EL (cell line): ENCODE results near the gene ITGAD.

Experiments
- DNase-seq: peaks from one replicate; pipeline ENCODE4 v3.0.0-alpha.2; 2016

Gene ITGAD

DNA sequence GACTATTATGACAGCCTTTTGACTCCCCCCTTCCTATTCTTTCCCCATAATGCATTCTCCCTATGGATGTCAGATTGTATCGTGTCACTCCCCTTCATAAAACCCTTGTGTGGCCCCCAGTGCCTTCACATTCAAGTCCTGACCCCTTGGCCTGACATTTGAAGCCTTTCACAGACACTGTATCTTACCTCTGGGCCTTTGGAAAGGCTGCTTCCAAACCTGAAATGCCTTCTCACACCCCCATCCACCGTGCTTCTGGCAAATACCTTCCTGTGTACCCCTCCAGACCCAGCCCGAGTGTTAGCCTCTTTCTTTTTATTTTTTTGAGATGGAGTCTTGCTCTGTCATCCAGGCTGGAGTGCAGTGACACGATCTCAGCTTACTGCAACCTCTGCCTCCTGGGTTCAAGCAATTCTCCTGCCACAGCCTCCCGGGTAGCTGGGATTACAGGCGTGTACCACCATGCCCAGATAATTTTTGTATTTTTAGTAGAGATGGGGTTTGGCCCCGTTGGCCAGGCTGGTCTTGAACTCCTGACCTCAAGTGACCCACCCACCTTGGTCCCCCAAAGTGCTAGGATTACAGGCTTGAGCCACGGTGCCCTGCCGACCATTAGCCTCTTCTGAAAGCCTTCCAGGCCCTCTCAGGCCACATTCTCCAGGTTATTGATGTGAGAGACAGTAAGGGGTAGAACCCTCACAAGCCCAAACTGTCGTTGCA, 68.2 kb downstream of the ITGAD start:
- no peak for DNase-seq

DNA sequence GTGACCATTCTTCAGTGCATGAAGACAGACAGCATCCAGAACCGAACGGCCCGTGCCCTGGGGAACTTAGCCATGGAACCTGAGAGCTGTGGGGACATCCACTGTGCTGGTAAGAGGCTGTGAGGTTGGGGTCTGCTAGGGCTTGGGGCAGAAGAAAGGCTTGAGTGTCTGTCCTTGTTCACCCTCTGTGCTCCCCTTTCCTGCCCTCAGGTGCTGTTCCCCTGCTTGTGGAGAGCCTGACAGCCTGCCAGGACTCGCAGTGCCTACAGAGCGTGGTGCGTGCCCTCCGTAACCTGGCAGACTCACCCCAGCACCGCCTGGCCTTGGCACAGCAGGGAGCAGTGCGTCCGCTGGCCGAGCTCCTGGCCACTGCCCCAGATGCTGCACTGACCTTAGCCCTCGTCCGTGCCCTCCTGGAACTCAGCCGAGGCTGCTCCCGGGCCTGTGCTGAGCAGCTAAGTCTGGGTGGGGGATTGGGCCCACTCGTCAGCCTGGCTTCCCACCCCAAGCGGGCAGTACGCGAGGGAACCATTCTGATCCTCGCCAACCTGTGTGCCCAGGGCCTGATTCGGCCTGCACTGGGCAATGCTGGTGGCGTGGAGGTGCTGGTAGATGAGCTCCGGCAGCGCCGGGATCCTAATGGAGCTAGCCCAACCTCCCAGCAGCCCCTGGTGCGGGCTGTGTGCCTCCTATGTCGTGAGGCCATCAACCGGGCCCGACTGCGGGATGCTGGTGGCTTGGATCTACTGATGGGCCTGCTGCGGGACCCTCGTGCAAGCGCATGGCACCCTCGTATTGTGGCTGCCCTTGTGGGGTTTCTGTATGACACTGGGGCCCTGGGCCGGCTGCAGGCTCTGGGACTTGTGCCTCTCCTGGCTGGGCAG, 69.0 kb downstream of the ITGAD start:
- no peak for DNase-seq

DNA sequence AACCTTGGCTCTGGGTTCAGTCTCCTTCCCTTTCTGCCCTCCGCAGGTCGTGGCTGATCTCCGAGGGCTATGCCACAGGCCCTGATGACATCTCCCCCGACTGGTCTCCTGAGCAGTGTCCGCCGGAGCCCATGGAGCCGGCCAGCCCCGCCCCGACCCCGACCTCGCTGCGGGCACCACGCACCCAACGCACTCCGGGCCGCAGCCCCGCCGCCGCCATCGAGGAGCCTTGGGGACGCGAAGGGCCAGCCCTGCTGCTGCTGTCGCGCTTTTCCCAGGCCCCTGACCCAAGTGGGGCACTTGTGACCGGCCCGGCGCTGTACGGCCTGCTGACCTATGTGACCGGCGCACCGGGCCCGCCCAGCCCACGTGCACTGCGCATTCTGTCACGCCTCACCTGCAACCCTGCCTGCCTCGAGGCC, 71.2 kb downstream of the ITGAD start:
- no peak for DNase-seq

DNA sequence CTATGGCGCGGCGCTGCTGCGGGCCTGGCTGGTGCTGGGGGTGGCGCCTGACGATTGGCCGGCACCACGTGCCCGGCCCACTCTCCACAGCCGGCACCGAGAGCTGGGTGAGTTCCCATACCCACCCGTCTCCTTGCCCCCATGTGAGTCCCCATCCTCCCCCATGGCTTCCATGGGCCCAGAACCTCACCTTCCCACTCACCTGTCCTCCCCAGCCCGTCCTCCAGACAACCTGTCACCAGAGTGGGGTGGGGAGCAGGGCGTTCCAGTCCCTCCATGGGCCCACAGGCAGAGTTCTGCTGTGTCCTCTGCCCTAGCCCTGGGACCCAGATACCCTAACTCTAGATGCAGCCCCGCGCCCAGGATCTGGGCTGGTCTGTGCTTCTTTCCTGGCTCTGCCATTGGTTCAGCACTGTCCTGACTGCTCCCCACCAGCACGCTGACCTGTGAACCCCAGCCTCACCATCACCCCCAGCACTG, 71.7 kb downstream of the ITGAD start:
- no peak for DNase-seq

DNA sequence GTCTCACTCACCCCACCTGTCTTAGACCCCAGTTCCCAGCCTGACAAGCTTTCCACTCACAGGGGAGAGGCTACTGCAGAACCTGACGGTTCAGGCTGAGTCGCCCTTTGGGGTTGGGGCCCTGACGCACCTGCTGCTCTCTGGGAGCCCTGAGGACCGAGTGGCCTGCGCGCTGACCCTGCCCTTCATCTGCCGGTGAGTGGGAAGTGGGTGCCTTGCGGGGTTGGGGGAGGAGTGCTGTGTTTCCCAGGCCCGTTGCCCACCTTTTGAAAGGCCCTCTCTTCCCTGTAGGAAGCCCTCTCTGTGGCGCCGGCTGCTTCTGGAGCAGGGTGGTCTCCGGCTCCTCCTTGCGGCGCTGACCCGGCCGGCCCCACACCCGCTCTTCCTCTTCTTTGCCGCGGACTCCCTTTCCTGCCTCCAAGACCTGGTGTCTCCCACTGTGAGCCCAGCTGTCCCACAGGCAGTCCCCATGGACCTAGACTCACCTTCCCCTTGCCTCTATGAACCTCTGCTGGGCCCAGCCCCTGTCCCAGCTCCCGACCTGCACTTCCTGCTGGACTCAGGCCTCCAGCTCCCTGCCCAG, 72.7 kb downstream of the ITGAD start:
- DNase-seq, result no peak

DNA sequence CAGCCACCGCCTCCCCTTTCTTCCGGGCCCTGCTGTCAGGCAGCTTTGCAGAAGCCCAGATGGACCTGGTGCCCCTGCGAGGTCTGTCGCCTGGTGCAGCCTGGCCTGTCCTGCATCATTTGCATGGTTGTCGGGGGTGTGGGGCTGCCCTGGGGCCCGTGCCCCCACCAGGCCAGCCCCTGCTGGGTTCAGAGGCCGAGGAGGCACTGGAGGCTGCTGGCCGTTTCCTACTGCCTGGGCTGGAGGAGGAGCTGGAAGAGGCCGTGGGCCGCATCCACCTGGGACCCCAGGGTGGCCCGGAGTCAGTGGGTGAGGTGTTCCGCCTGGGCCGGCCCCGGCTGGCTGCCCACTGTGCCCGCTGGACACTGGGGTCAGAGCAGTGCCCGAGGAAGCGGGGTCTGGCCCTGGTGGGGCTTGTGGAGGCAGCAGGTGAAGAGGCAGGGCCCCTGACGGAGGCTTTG, 73.3 kb downstream of the ITGAD start:
- no peak for DNase-seq

DNA sequence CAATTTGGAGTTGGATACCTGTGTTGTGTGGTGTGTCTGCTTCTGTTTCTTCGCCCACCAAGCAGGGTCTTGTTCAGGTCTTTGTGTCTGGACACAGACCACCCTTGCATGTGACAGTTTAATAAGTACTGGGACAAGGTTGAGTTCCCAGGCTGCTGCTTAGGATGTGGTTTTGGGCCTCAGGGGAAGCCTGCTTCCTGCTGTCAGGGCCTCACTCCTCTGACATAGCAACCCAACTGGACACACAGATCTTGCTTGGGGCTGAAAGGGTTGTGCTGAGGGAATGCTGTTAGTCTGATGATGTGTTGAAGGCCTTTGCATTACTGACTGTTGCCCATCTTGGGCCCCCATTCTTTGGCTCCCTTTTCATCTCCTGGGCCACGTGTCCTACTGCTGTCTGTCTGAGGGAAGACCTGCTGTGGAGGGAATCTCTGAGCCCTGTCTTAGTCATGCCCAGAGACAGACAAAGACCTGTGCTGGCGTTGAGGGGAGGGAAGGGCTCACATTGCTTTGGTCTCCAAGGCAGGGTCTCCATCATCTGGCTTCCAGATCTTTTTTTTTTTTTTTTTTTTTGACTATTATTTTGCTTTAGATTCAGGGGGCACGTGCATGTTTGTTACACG, 74.1 kb downstream of the ITGAD start:
- DNase-seq, result no peak

DNA sequence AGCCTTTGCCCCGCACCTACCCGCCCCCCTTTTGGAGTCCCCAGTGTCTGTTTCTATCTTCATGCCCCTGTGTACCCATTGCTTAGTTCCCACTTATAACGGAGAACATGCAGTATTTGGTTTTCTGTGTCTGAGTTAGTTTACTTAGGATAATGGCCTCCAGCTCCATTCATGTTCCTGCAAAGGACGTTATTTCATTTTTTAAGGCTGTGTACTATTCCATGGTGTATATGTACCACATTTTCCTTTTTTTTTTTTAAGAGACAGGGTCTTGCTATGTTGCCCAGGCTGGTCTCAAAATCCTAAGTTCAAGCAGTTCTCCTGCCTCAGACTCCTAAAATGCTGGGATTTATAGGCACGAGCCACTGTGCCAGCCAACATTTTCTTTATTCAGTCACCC, 74.7 kb downstream of the ITGAD start:
- no peak for DNase-seq

DNA sequence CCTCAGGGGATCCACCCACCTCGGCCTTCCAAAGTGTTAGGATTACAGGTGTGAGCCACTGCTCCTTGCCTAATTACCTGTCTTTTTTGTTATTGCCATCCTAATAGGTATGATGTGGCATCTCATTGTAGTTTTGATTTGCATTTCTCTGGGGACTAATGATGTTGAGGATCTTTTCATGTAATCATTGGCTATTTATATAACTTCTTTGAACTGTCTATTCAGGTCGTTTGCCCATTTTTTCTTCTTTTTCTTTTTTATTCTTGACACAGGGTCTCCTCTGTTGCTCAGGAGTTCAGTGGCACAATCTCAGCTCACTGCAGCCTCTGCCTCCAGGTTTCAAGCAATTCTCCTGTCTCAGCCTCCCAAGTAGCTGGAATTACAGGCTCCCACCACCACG, 77.5 kb downstream of the ITGAD start:
- DNase-seq, result no peak

DNA sequence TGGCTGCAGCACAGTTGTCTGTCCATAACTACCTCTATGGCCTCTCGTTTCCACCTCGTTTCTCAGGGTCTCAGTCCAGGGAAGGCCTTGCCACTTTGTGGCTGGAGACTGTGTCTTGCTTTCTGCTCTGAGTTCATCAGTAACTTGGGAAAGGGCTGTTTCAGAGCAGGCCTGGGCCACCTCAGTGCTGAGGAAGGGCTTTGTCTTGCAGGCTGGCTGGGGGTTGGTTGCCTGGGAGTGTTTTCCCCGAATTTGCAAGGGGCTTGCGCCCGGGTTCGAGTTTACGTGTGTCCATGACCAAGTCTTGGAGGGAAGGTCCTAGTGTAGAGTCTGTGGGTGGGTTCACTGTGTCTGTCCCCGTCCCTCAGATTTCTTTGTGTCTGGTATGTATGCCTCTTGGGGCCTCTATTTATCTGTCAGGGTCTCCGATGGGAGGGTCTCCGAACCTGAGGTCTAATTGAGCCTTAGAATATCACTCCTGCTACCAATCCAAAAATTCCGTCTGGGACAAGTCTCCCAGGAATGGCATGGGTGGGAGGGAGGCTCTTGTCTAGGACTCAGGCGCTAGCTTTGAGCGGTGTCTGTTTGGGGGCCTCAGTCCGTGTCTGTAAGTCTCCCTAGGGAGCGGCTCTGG, 78.2 kb downstream of the ITGAD start:
- DNase-seq, result no peak

DNA sequence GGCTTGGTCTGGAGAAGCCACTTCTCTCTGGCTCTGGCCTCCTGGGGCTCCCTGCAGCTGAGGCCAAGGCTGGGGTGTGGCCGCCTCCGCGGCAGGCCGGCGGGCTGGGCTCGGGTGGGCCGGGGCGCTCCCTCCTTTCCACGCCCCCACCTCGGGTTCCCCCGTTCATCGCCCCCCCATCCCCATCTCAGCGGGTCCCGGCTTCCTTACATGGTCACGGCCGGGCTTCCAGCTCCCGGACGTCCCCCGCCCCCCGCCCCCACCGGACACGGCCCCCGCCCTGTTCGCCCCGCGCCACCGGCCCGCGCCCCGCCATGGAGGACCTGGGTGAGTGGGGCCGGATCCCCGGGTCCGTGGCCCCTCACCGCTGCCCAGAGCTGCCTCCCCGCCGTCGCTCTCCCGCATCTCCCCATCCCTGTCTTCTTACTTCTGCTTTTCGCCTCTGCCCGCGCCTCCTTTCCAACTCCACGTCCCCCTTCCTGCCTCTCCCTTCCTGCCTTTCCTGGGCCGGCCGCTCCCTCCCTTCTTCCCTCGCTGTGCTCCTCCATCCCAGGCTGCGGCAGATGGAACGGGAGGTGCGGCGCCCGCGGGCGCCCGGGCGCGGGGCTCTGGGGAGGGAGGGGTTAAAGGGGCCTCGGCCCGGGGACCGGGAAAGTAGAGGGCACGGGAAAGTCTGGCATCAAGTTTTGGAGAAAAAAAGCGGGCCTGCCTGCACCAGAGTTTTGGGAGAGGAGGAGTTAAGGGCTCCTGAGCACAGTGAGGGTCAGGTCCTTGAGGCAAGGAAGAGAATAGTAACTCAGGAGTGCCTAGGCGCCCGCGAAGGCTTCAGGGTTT, 79.0 kb downstream of the ITGAD start, which contains the start of gene TGFB1I1:
TSS of gene TGFB1I1 (plus strand) at position 278 of the 834 bp plus-strand sequence. CDS start at position 315, 37 bp downstream.
- peak; percentile 85 for DNase-seq

DNA sequence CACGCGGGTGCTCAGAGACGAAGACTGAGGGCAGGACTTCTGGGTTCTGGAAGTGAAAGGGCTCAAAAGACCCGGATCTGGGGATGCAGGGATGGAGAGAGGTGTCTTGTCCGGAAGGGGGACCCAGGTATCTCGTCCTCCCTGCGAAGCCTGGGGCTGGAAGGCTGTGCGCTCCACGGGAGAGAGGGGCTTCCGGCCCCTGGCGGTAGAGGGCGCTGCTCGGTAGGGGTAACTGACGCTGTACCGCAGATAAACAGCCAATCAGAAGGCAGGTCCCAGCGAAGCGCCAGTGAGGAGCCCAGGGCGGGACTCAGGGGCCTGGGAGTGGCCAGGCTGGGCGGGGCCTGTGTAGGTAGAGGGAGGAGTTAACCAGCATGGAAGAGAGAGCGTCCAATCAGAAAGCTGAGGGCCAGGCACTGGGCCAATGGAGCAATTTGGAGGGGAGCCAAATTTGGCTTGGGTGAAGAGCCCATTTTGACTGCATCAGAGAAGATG, 79.6 kb downstream of the ITGAD start:
- DNase-seq, result peak; percentile 93

DNA sequence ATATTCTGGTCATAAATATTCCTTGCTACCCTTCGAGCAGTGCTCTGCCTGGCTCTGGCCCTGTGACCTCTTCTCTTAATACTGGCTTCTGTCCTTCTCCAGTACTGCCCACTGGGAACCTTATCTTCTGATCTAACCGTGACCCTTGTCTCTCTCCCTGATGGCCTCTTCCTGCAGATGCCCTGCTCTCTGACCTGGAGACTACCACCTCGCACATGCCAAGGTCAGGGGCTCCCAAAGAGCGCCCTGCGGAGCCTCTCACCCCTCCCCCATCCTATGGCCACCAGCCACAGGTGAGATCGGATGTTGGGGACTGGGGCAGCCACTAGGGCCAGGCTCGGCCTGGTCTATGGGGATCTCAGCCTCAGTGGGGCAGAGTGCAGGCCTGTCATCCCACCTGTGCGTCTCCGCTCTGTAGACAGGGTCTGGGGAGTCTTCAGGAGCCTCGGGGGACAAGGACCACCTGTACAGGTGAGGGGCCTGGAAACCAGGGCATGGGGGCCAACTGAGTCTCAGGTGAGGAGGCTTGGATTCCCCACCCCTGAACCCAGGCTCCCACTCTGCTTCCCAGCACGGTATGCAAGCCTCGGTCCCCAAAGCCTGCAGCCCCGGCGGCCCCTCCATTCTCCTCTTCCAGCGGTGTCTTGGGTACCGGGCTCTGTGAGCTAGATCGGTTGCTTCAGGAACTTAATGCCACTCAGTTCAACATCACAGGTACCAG, 80.3 kb downstream of the ITGAD start:
- DNase-seq, result no peak

DNA sequence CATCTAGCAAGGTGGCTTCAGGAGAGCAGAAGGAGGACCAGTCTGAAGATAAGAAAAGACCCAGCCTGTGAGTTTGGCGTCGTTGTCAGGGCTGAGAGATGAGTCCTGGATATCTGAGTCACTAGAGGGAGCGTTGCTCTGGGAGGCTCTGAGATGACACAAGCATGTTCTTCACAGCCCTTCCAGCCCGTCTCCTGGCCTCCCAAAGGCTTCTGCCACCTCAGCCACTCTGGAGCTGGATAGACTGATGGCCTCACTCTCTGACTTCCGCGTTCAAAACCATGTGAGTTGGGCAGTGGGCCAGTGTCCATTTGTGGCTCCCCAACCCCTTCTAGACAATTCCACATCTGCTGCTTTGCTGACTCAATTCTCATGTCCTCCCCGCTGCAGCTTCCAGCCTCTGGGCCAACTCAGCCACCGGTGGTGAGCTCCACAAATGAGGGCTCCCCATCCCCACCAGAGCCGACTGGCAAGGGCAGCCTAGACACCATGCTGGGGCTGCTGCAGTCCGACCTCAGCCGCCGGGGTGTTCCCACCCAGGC, 81.1 kb downstream of the ITGAD start:
- DNase-seq, result peak; percentile 89

DNA sequence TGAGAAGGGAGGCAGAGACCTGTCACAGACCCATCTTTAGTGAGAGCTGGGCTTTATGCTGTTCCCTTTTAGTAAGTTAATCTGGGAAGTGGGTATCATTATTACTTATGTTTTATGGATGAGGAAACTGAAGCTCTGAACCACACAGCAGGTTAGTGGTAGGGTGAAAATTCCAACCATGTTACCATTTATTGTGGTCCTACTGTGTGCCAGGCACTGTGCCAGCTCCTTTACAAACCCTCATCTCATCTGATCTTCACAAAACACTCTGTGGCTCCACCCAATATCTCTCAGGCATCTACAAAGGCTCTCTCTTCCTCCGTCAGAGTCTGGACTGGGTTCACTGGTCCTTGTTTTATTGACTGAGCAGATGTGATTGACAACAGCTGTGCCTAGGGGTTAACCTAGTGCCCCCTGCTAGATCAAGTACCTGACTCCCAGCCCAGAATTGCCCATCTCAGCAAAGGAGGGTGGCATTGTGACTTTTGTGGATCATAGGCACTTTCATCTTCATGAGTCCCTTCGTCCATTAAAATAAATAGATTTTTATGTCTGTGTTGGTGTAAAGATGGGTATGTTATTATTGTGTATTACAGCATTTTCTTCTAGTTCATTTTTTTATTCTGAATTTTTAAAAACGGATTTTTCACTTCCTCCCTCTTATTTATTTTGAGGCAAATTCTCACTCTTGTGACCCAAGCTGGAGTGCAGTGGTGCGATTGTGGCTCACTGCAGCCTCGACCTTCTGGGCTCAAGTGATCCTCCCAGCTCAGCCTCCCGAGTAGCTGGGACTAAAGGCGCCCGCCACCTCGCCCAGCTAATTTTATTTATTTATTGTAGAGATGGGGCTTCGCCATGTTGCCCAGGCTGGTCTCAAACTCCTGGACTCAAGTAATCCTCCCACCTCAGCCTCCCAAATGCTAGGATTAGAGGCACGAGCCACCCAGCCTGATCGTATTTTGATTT, 81.9 kb downstream of the ITGAD start:
- DNase-seq, result no peak

DNA sequence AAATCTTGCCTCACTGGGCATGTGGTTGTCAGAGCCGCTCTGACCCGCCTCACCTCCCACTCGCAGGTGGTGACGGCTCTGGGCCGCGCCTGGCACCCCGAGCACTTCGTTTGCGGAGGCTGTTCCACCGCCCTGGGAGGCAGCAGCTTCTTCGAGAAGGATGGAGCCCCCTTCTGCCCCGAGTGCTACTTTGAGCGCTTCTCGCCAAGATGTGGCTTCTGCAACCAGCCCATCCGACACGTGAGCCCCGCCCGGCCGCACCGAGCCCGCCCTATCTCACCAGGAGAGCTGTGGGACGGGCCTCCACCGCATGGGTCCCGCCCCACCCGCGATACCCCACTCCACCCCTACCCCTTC, 82.8 kb downstream of the ITGAD start:
- no peak for DNase-seq
